Neural progenitor cell (in vitro differentiated cells): ENCODE measurements around the gene SDK2. TPM values are rescaled to one million over a fixed set of nuclear protein-coding genes. Genes with fewer than 3 reads are reported as not detected.

Experiments
- DNase-seq: peaks from one replicate; pipeline ENCODE4 v3.0.0-alpha.2; 2016; ENCODE audit warnings: low spot score
- H2AFZ ChIP-seq: fragments of 200-600 bp; sonication (generic); replicated peaks from 2 replicates; pipeline ENCODE4 v1.6.1; 2016; ENCODE audit warnings: antibody characterized with exemption
- H3F3A ChIP-seq: fragments of 200-600 bp; sonication (generic); 2 replicates; pipeline ENCODE4 v1.6.1; 2016; ENCODE audit warnings: antibody characterized with exemption, low read depth
- H3K27ac ChIP-seq: fragments of 200-600 bp; sonication (generic); 2 replicates; pipeline ENCODE4 v1.5.1; 2016; ENCODE audit warnings: mild to moderate bottlenecking
- H3K27me3 ChIP-seq: fragments of 200-600 bp; sonication (generic); 2 replicates; pipeline ENCODE4 v1.6.1; 2016; ENCODE audit warnings: mild to moderate bottlenecking, moderate library complexity
- H3K36me3 ChIP-seq: fragments of 200-600 bp; sonication (generic); 2 replicates; pipeline ENCODE4 v1.5.1; 2016
- H3K4me1 ChIP-seq: fragments of 200-600 bp; sonication (generic); 2 replicates; pipeline ENCODE4 v1.6.1; 2016; ENCODE audit warnings: mixed run types
- H3K4me2 ChIP-seq: fragments of 200-600 bp; sonication (generic); 2 replicates; pipeline ENCODE4 v1.6.1; 2016
- H3K4me3 ChIP-seq: fragments of 200-600 bp; sonication (generic); 2 replicates; pipeline ENCODE4 v1.5.1; 2016
- H3K79me2 ChIP-seq: fragments of 200-600 bp; sonication (generic); 2 replicates; pipeline ENCODE4 v1.6.1; 2016; ENCODE audit warnings: low read depth
- H3K9ac ChIP-seq: fragments of 200-600 bp; sonication (generic); 2 replicates; pipeline ENCODE4 v1.6.1; 2016
- H3K9me3 ChIP-seq: fragments of 200-600 bp; sonication (generic); 2 replicates; pipeline ENCODE4 v1.5.1; 2016; ENCODE audit warnings: low read depth
- H4K20me1 ChIP-seq: fragments of 200-600 bp; sonication (generic); 2 replicates; pipeline ENCODE4 v1.6.1; 2016; ENCODE audit warnings: low read depth
- H3K27ac Mint-ChIP-seq: 3 replicates; pipeline ENCODE4 v1.8.0; 2021; ENCODE audit warnings: mixed read lengths
- H3K27me3 Mint-ChIP-seq: 2 replicates; pipeline ENCODE4 v1.8.0; 2022; ENCODE audit warnings: low read depth, mild to moderate bottlenecking, inconsistent platforms, moderate library complexity, mixed read lengths; ENCODE audit not compliant: insufficient read depth
- H3K36me3 Mint-ChIP-seq: 3 replicates; pipeline ENCODE4 v1.8.0; 2021; ENCODE audit warnings: mixed read lengths
- H3K4me1 Mint-ChIP-seq: 3 replicates; pipeline ENCODE4 v1.8.0; 2021; ENCODE audit warnings: mixed read lengths
- H3K4me3 Mint-ChIP-seq: 3 replicates; pipeline ENCODE4 v1.8.0; 2021; ENCODE audit warnings: mild to moderate bottlenecking, moderate library complexity, mixed read lengths
- H3K9me3 Mint-ChIP-seq: 3 replicates; pipeline ENCODE4 v1.8.0; 2020; ENCODE audit warnings: mixed read lengths
- EZH2 ChIP-seq: fragments of 200-600 bp; sonication (generic); IDR thresholded peaks from 2 replicates; pipeline ENCODE4 v1.6.1; 2017; ENCODE audit warnings: antibody characterized with exemption, mild to moderate bottlenecking, moderate library complexity
- EZH2phosphoT487 ChIP-seq: fragments of 200-600 bp; sonication (generic); IDR thresholded peaks from 2 replicates; pipeline ENCODE4 v1.6.1; 2017; ENCODE audit warnings: antibody characterized with exemption
- total RNA-seq: library from RNA; depleted of rRNA; stranded (reverse); fragments of >200 nt; gene quantifications from 2 replicates; pipeline ENCODE4 v1.2.3, GENCODE V29; 2015; ENCODE audit warnings: low replicate concordance
- TF ChIP-seq, protein P1 (sequence below): fragments of 200-600 bp; sonication (generic); IDR thresholded peaks from 2 replicates; pipeline ENCODE4 v1.5.1; 2017; ENCODE audit warnings: antibody characterized with exemption, mild to moderate bottlenecking

The SDK2 gene
- total RNA-seq, 1 donor from 2014 or later = 15.3 TPM

DNA sequence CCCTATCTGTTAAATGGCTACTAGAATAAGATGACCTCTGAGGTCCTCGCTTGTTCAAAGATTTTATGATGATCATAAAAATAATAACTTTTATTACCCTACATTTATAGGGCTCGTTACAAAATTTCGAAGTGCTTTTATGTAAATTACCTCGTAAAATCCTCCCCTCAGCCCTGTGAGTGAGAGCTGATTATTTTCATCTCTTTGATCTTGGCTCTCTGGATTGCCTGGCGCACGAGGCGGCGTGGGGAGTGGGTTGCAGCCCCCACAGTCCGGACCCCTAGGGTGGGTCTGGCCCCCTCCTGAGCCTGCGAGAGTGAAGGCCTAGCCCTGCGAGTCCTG lies 1.6 kb downstream of the SDK2 start:
- H2AFZ ChIP-seq = no peak overlapping the region
- TF ChIP-seq EZH2 (no peak), EZH2phosphoT487 (no peak)
- TF ChIP-seq, protein P1, sequence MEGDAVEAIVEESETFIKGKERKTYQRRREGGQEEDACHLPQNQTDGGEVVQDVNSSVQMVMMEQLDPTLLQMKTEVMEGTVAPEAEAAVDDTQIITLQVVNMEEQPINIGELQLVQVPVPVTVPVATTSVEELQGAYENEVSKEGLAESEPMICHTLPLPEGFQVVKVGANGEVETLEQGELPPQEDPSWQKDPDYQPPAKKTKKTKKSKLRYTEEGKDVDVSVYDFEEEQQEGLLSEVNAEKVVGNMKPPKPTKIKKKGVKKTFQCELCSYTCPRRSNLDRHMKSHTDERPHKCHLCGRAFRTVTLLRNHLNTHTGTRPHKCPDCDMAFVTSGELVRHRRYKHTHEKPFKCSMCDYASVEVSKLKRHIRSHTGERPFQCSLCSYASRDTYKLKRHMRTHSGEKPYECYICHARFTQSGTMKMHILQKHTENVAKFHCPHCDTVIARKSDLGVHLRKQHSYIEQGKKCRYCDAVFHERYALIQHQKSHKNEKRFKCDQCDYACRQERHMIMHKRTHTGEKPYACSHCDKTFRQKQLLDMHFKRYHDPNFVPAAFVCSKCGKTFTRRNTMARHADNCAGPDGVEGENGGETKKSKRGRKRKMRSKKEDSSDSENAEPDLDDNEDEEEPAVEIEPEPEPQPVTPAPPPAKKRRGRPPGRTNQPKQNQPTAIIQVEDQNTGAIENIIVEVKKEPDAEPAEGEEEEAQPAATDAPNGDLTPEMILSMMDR = no peak

DNA sequence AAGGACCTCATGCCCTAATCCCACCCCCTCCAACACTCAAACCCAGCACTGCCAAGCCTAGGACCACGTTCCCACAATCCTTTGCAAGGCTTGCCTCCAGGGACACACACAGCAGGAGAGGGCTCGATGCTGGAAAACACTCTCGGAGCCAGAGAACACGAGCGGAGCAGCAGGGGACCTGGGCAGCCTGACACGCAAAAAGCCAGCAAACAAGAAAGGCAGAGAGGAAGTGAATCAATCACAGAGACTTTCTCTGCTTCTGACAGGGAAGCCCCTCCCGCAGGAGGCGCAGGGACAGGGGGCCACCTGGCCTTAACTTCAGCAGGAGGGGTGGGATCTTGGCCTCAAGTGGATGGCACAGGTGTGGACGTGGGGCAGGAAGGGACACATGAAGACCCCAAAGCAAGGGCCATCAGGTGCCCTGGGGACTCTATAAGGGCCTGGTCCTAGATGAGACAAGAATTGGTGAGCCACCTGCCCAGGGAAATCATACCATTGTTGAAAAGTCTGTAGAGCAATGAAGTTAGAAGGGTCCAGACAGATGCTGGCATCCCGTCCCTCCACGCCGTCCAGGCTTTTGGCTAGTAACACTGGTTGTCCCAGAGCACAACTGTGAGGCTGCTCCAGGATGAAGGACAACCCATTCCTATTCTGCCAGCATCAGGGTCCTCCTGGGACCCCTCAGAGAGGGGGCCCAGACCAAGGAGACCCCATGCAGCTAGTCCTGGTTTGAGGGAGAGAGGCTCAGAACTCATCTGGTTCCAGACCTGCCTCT lies 2.2 kb downstream of the SDK2 start:
- Mint-ChIP-seq H3K27ac (peak overlapping the region; percentile 60), H3K9me3 (no peaks in the 10 kb centered on the region), H3K36me3 (peaks cover 10% of the 10 kb centered on the region), H3K4me1 (peaks cover 62% of the 10 kb centered on the region), H3K27me3 (peaks cover 5% of the 10 kb centered on the region), H3K4me3 (peak overlapping the region; percentile 97)
- H3F3A ChIP-seq = peaks cover 16% of the 10 kb centered on the region
- peaks cover 67% of the 10 kb centered on the region for H4K20me1 ChIP-seq
- DNase-seq = peak; percentile 24
- H3K9me3 ChIP-seq = no peaks in the 10 kb centered on the region
- no peak overlapping the region for H2AFZ ChIP-seq
- TF ChIP-seq EZH2phosphoT487 = no peak
- TF ChIP-seq, protein P1 = no peak
- TF ChIP-seq EZH2 = no peak
- peak overlapping the region; percentile 87 for H3K4me3 ChIP-seq
- no peak overlapping the region for H3K27ac ChIP-seq
- peaks cover 4% of the 10 kb centered on the region for H3K27me3 ChIP-seq
- H3K79me2 ChIP-seq = peaks cover 78% of the 10 kb centered on the region
- H3K36me3 ChIP-seq = no peaks in the 10 kb centered on the region
- H3K4me1 ChIP-seq = peaks cover 39% of the 10 kb centered on the region
- peak overlapping the region; percentile 81 for H3K4me2 ChIP-seq
- no peak overlapping the region for H3K9ac ChIP-seq

More for the DNA sequence above, 1.6 kb downstream of the SDK2 start:
- Histone ChIP-seq H3K36me3 (no peaks in the 10 kb centered on the region), H3K27me3 (peaks cover 10% of the 10 kb centered on the region), H4K20me1 (peaks cover 61% of the 10 kb centered on the region), H3F3A (peaks cover 17% of the 10 kb centered on the region), H3K79me2 (peaks cover 72% of the 10 kb centered on the region), H3K27ac (no peak overlapping the region), H3K4me3 (peak overlapping the region; percentile 87), H3K4me2 (peak overlapping the region; percentile 81), H3K4me1 (peaks cover 41% of the 10 kb centered on the region), H3K9me3 (no peaks in the 10 kb centered on the region), H3K9ac (no peak overlapping the region)
- peak overlapping the region; percentile 97 for H3K4me3 Mint-ChIP-seq
- no peak overlapping the region for H3K27ac Mint-ChIP-seq
- no peaks in the 10 kb centered on the region for H3K9me3 Mint-ChIP-seq
- peaks cover 6% of the 10 kb centered on the region for H3K27me3 Mint-ChIP-seq
- peaks cover 65% of the 10 kb centered on the region for H3K4me1 Mint-ChIP-seq
- H3K36me3 Mint-ChIP-seq = peaks cover 8% of the 10 kb centered on the region
- DNase-seq = no peak

DNA sequence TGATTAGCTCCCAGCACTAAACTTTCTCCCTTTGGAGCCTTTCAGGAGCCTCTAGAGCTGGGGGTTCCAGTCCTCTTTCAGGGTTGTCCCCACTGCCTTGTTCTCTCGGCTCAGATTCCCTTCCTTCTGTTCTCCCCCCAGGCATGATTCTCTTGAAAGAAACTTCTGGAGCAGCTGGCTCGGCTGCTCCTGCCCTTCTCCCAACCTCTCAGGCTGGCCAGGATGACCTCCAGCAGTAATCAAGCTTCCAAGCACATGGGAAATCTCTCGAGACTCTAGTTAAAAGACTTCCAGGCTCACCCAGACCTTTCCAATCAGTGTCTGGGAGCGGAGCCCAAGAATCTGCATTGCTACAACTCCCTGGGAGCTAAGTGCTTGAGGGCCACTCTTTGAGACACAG lies 3.6 kb downstream of the SDK2 start:
- peaks cover 80% of the 10 kb centered on the region for H4K20me1 ChIP-seq
- H3K4me3 ChIP-seq = no peak overlapping the region
- Mint-ChIP-seq H3K9me3 (no peaks in the 10 kb centered on the region), H3K27me3 (peaks cover 3% of the 10 kb centered on the region), H3K27ac (peak overlapping the region; percentile 87), H3K4me3 (peak overlapping the region; percentile 97), H3K4me1 (peaks cover 54% of the 10 kb centered on the region), H3K36me3 (peaks cover 12% of the 10 kb centered on the region)
- peak overlapping the region; percentile 81 for H3K4me2 ChIP-seq
- no peaks in the 10 kb centered on the region for H3K9me3 ChIP-seq
- H3K27me3 ChIP-seq = no peaks in the 10 kb centered on the region
- no peaks in the 10 kb centered on the region for H3K36me3 ChIP-seq
- no peak for DNase-seq
- H2AFZ ChIP-seq = no peak overlapping the region
- H3K27ac ChIP-seq = no peak overlapping the region
- peaks cover 5% of the 10 kb centered on the region for H3F3A ChIP-seq
- TF ChIP-seq, protein P1 = no peak
- TF ChIP-seq EZH2 = no peak
- H3K79me2 ChIP-seq = peaks cover 92% of the 10 kb centered on the region
- H3K4me1 ChIP-seq = peaks cover 26% of the 10 kb centered on the region
- H3K9ac ChIP-seq = no peak overlapping the region
